Mammary epithelial cell (primary cell): Measurements from ENCODE around the gene BMF.

Source experiments
- EZH2 ChIP-seq: IDR thresholded peaks from 2 replicates; pipeline ENCODE4 v1.6.1; 2012; ENCODE audit warnings: low read length, inconsistent platforms, borderline replicate concordance
- TF ChIP-seq, protein P1 (sequence below), 2 donors: IDR thresholded peaks in 1 of 2; conservative IDR thresholded peaks in 1 of 2; 2 replicates each; pipeline ENCODE4 v1.5.1; 2011 to 2012; ENCODE audit warnings: inconsistent platforms in 2 of 2, low read length in 2 of 2, mild to moderate bottlenecking in 2 of 2, control low read depth in 1 of 2, low read depth in 1 of 2; ENCODE audit not compliant: insufficient read depth in 1 of 2; ENCODE audit errors: extremely low read depth in 1 of 2

DNA sequence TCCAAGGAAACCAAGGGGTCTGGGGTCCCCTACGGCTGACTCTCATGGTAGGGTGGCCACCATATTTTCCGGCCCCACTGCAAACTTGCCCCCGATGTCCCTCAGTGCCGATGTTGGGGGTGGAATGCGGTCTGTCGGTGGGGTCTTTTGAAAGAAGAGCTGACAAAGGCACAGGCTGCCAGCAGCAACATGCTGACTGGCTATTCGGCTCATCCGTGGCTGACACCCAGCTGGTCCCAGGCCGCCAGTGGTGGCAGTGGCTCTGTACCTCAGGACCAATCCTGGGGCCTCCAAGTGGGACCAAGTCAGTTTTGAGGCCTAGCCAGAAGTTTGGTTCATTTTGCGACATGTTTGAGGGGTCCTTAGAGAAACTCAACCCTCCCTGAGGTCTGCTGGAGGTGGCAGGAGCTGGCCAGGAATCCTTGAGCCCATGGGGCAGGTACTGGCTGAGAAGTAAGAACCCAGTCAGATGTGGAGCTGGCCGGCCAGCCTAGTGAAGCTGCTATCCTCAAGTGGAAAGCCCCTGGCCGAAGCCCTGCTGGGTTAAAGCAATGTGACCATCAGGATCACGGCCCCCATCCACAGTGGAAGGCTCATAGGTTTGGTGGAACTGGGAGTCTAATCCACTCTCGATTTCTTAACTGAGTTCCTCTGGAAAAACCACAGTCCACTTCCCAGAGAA is 17.8 kb downstream of the BMF start:
- TF ChIP-seq, protein P1, sequence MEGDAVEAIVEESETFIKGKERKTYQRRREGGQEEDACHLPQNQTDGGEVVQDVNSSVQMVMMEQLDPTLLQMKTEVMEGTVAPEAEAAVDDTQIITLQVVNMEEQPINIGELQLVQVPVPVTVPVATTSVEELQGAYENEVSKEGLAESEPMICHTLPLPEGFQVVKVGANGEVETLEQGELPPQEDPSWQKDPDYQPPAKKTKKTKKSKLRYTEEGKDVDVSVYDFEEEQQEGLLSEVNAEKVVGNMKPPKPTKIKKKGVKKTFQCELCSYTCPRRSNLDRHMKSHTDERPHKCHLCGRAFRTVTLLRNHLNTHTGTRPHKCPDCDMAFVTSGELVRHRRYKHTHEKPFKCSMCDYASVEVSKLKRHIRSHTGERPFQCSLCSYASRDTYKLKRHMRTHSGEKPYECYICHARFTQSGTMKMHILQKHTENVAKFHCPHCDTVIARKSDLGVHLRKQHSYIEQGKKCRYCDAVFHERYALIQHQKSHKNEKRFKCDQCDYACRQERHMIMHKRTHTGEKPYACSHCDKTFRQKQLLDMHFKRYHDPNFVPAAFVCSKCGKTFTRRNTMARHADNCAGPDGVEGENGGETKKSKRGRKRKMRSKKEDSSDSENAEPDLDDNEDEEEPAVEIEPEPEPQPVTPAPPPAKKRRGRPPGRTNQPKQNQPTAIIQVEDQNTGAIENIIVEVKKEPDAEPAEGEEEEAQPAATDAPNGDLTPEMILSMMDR (conservative IDR thresholded peaks at IDR 0.05 in 1 of 2, IDR thresholded peaks at IDR 0.05 in 1 of 2; ENCODE audit: extremely low read depth in 1 of 2, insufficient read depth in 1 of 2, low read depth in 1 of 2, low read length in 2 of 2), result no peak
- no peak for TF ChIP-seq EZH2
